GM18499 (cell line): ENCODE results near the gene SLC35A4.

Experiments used
- ATAC-seq: cut with Tn5 transposase; IDR thresholded peaks from one replicate; pipeline ENCODE4 v1.9.1; 2021; ENCODE audit warnings: moderate number of reproducible peaks; ENCODE audit not compliant: insufficient read depth, unreplicated experiment

Gene SLC35A4

GRCh38 chr5:140557136-140557805 is 7.4 kb upstream of the SLC35A4 start, which contains the start of gene SRA1:
SRA1 (minus strand) TSS chr5:140557473; CDS start chr5:140557452, 21 bp downstream.
- ATAC-seq, result peak; percentile 85

- no peak for ATAC-seq
Measured at GRCh38 chr5:140557965-140558364, 6.7 kb upstream of the SLC35A4 start.

GRCh38 chr5:140558542-140558941 is 6.1 kb upstream of the SLC35A4 start:
- no peak for ATAC-seq

GRCh38 chr5:140560227-140560626 is 4.4 kb upstream of the SLC35A4 start:
- no peak for ATAC-seq

- ATAC-seq, result no peak
Measured at GRCh38 chr5:140561753-140562523, 2.7 kb upstream of the SLC35A4 start.

GRCh38 chr5:140563596-140563995 is 1.0 kb upstream of the SLC35A4 start:
- ATAC-seq, result no peak

GRCh38 chr5:140565024-140565779 is 574 bp downstream of the SLC35A4 start:
- ATAC-seq, result no peak

GRCh38 chr5:140565780-140566095 is 1.1 kb downstream of the SLC35A4 start:
- ATAC-seq, result no peak

GRCh38 chr5:140566665-140567064 is 2.0 kb downstream of the SLC35A4 start:
- no peak for ATAC-seq

- no peak for ATAC-seq
Measured at GRCh38 chr5:140567136-140567818, 2.6 kb downstream of the SLC35A4 start.

- no peak for ATAC-seq
Measured at GRCh38 chr5:140567871-140568270, 3.2 kb downstream of the SLC35A4 start.

GRCh38 chr5:140568443-140569063 is 3.9 kb downstream of the SLC35A4 start:
- no peak for ATAC-seq

- ATAC-seq, result no peak
Measured at GRCh38 chr5:140569197-140569596, 4.6 kb downstream of the SLC35A4 start.

GRCh38 chr5:140570058-140570457 is 5.4 kb downstream of the SLC35A4 start:
- no peak for ATAC-seq

GRCh38 chr5:140570488-140570887 is 5.9 kb downstream of the SLC35A4 start:
- ATAC-seq, result no peak

GRCh38 chr5:140571105-140571504 is 6.5 kb downstream of the SLC35A4 start:
- no peak for ATAC-seq

- no peak for ATAC-seq
Measured at GRCh38 chr5:140573683-140574082, 9.1 kb downstream of the SLC35A4 start.

GRCh38 chr5:140574165-140574564 is 9.5 kb downstream of the SLC35A4 start:
- ATAC-seq, result no peak

GRCh38 chr5:140575309-140575708 is 10.7 kb downstream of the SLC35A4 start:
- no peak for ATAC-seq

- no peak for ATAC-seq
Measured at GRCh38 chr5:140576776-140577201, 12.2 kb downstream of the SLC35A4 start.
